Measurements from ENCODE around the gene C11orf97. TPM values are rescaled to one million over a fixed set of nuclear protein-coding genes. Genes with fewer than 3 reads are reported as not detected.
"Not testable (repeated sequence)": the region's sequence is repeated elsewhere in the genome, so short reads cannot be mapped to it uniquely, and the experiment has no call there.

The C11orf97 gene
- total RNA-seq, 1 experiment from 2014 or later, result not detected

GRCh38 chr11:94567181-94567670, 55.0 kb downstream of the C11orf97 start, which contains the start of gene PIWIL4:
PIWIL4 (plus strand) TSS chr11:94567368; CDS start chr11:94567519, 151 bp downstream.
- TF ChIP-seq CTCF (IDR thresholded peaks at IDR 0.05; ENCODE audit: unreplicated experiment), result no peak
- Mint-ChIP-seq H3K27me3 (ENCODE audit: insufficient read depth, unreplicated experiment) (no peaks in the 10 kb centered on the region), H3K36me3 (ENCODE audit: insufficient read depth, unreplicated experiment) (no peaks in the 10 kb centered on the region), H3K27ac (ENCODE audit: low read depth, unreplicated experiment) (no peak within 1 kb of the TSS), H3K9me3 (ENCODE audit: unreplicated experiment) (no peaks in the 10 kb centered on the region), H3K4me1 (ENCODE audit: insufficient read depth, unreplicated experiment) (peaks cover 7% of the 10 kb centered on the region), H3K4me3 (ENCODE audit: unreplicated experiment) (no peak within 1 kb of the TSS)
- ChIA-PET POLR2A (no interaction called here), CTCF (interaction anchor here (0.6 to 0.8 kb wide), 2 partner anchors 10 to 48 kb away, joined by 3 to 5 read pairs; no protein-coding TSS in a partner anchor)
- DNase-seq (ENCODE audit: unreplicated experiment), result no peak
- no TSS peak for BruUV-seq (replicated peaks)
- intact Hi-C loops (cut with micrococcal nuclease), result no loop called here

GRCh38 chr11:94568200-94568599, 55.9 kb downstream of the C11orf97 start:
- DNase-seq (ENCODE audit: unreplicated experiment), result no peak
- H3K9me3 Mint-ChIP-seq (ENCODE audit: unreplicated experiment), result no peaks in the 10 kb centered on the region
- no peak overlapping the region for H3K27ac Mint-ChIP-seq (ENCODE audit: low read depth, unreplicated experiment)
- H3K36me3 Mint-ChIP-seq (ENCODE audit: insufficient read depth, unreplicated experiment), result no peaks in the 10 kb centered on the region
- ChIA-PET CTCF (no interaction called here), POLR2A (no interaction called here)
- no peak for TF ChIP-seq CTCF (IDR thresholded peaks at IDR 0.05; ENCODE audit: unreplicated experiment)
- no TSS peak for BruUV-seq (replicated peaks)
- H3K27me3 Mint-ChIP-seq (ENCODE audit: insufficient read depth, unreplicated experiment), result no peaks in the 10 kb centered on the region
- H3K4me1 Mint-ChIP-seq (ENCODE audit: insufficient read depth, unreplicated experiment), result peaks cover 2% of the 10 kb centered on the region
- H3K4me3 Mint-ChIP-seq (ENCODE audit: unreplicated experiment), result no peak overlapping the region
- intact Hi-C loops (cut with micrococcal nuclease), result no loop called here

- no peaks in the 10 kb centered on the region for H3K27me3 Mint-ChIP-seq (ENCODE audit: insufficient read depth, unreplicated experiment)
- ChIA-PET POLR2A (no interaction called here), CTCF (no interaction called here)
- TF ChIP-seq CTCF (IDR thresholded peaks at IDR 0.05; ENCODE audit: unreplicated experiment), result no peak
- DNase-seq (ENCODE audit: unreplicated experiment), result no peak
- H3K4me3 Mint-ChIP-seq (ENCODE audit: unreplicated experiment), result no peak overlapping the region
- no peaks in the 10 kb centered on the region for H3K9me3 Mint-ChIP-seq (ENCODE audit: unreplicated experiment)
- intact Hi-C loops (cut with micrococcal nuclease), result no loop called here
- no peaks in the 10 kb centered on the region for H3K36me3 Mint-ChIP-seq (ENCODE audit: insufficient read depth, unreplicated experiment)
- H3K4me1 Mint-ChIP-seq (ENCODE audit: insufficient read depth, unreplicated experiment), result no peaks in the 10 kb centered on the region
- no peak overlapping the region for H3K27ac Mint-ChIP-seq (ENCODE audit: low read depth, unreplicated experiment)
- no TSS peak for BruUV-seq (replicated peaks)
Observed at GRCh38 chr11:94568717-94569116, 56.5 kb downstream of the C11orf97 start.

- H3K36me3 Mint-ChIP-seq (ENCODE audit: insufficient read depth, unreplicated experiment); H3K4me1 Mint-ChIP-seq (ENCODE audit: insufficient read depth, unreplicated experiment); POLR2A ChIA-PET; H3K4me3 Mint-ChIP-seq (ENCODE audit: unreplicated experiment); H3K27ac Mint-ChIP-seq (ENCODE audit: low read depth, unreplicated experiment); DNase-seq (ENCODE audit: unreplicated experiment); intact Hi-C loops (cut with micrococcal nuclease); H3K9me3 Mint-ChIP-seq (ENCODE audit: unreplicated experiment); BruUV-seq (replicated peaks); H3K27me3 Mint-ChIP-seq (ENCODE audit: insufficient read depth, unreplicated experiment): not testable (repeated sequence)
- CTCF ChIA-PET, result interaction anchor here (0.7 to 1.3 kb wide), 3 partner anchors 9 to 357 kb away, joined by 3 read pairs; no protein-coding TSS in a partner anchor
Observed at GRCh38 chr11:94572975-94573374, 60.7 kb downstream of the C11orf97 start.
